HEK293 (cell line): Measurements from ENCODE around the gene ABT1.

ENCODE experiments used
- BCL6B ChIP-seq: fragments of 450-650 bp; formaldehyde crosslinking; IDR thresholded peaks from 2 replicates; pipeline ENCODE4 v1.5.1; 2017; ENCODE audit warnings: missing biosample characterization, missing genetic modification characterization
- ELK4 ChIP-seq: IDR thresholded peaks from 2 replicates; pipeline ENCODE4 v1.6.1; 2011; ENCODE audit warnings: mild to moderate bottlenecking, low read depth, low read length, borderline replicate concordance
- GLI4 ChIP-seq: fragments of 450-650 bp; formaldehyde crosslinking; IDR thresholded peaks from 2 replicates; pipeline ENCODE4 v1.5.1; 2016; ENCODE audit warnings: missing biosample characterization, missing genetic modification characterization
- GLIS2 ChIP-seq: fragments of 450-650 bp; formaldehyde crosslinking; IDR thresholded peaks from 2 replicates; pipeline ENCODE4 v1.5.1; 2016; ENCODE audit warnings: missing biosample characterization, missing genetic modification characterization
- INSM2 ChIP-seq: fragments of 450-650 bp; formaldehyde crosslinking; IDR thresholded peaks from 2 replicates; pipeline ENCODE4 v1.5.1; 2016; ENCODE audit warnings: missing biosample characterization, missing genetic modification characterization
- OVOL3 ChIP-seq: fragments of 450-650 bp; formaldehyde crosslinking; IDR thresholded peaks from 2 replicates; pipeline ENCODE4 v1.5.1; 2016; ENCODE audit warnings: missing biosample characterization, missing genetic modification characterization
- PBX3 ChIP-seq: sonication (generic); formaldehyde crosslinking; IDR thresholded peaks from 2 replicates; pipeline ENCODE4 v1.8.1; 2022; ENCODE audit warnings: mild to moderate bottlenecking, moderate library complexity, missing genetic modification reagents
- PRDM2 ChIP-seq: fragments of 450-650 bp; formaldehyde crosslinking; IDR thresholded peaks from 2 replicates; pipeline ENCODE4 v1.5.1; 2016; ENCODE audit warnings: missing biosample characterization, missing genetic modification characterization, borderline replicate concordance
- PRDM4 ChIP-seq: fragments of 450-650 bp; formaldehyde crosslinking; IDR thresholded peaks from 2 replicates; pipeline ENCODE4 v1.5.1; 2017; ENCODE audit warnings: missing biosample characterization, missing genetic modification characterization
- SETDB1 ChIP-seq: IDR thresholded peaks from one replicate; pipeline ENCODE4 v1.6.1; 2017; ENCODE audit warnings: mild to moderate bottlenecking, low read length, moderate library complexity, mixed read lengths; ENCODE audit not compliant: insufficient read length
- WT1 ChIP-seq: fragments of 450-650 bp; formaldehyde crosslinking; IDR thresholded peaks from 2 replicates; pipeline ENCODE4 v1.5.1; 2016; ENCODE audit warnings: missing biosample characterization, missing genetic modification characterization
- ZEB2 ChIP-seq: fragments of 450-650 bp; formaldehyde crosslinking; IDR thresholded peaks from 2 replicates; pipeline ENCODE4 v1.5.1; 2016; ENCODE audit warnings: missing biosample characterization, missing genetic modification characterization
- ZNF112 ChIP-seq: fragments of 450-650 bp; formaldehyde crosslinking; IDR thresholded peaks from 2 replicates; pipeline ENCODE4 v1.5.0; 2017; ENCODE audit warnings: missing biosample characterization, missing genetic modification characterization
- ZNF121 ChIP-seq: fragments of 450-650 bp; formaldehyde crosslinking; IDR thresholded peaks from 2 replicates; pipeline ENCODE4 v1.5.1; 2016; ENCODE audit warnings: missing biosample characterization, missing genetic modification characterization
- ZNF2 ChIP-seq: fragments of 450-650 bp; formaldehyde crosslinking; IDR thresholded peaks from 2 replicates; pipeline ENCODE4 v1.5.1; 2016; ENCODE audit warnings: missing biosample characterization, missing genetic modification characterization
- ZNF311 ChIP-seq: fragments of 450-650 bp; formaldehyde crosslinking; IDR thresholded peaks from 2 replicates; pipeline ENCODE4 v1.5.1; 2017; ENCODE audit warnings: missing biosample characterization, missing genetic modification characterization, borderline replicate concordance
- ZNF423 ChIP-seq: fragments of 450-650 bp; formaldehyde crosslinking; IDR thresholded peaks from 2 replicates; pipeline ENCODE4 v1.5.1; 2016; ENCODE audit warnings: missing biosample characterization, missing genetic modification characterization
- ZNF549 ChIP-seq: fragments of 450-650 bp; IDR thresholded peaks from 2 replicates; pipeline ENCODE4 v1.5.1; 2018; ENCODE audit warnings: missing biosample characterization, missing genetic modification characterization, mild to moderate bottlenecking, inconsistent platforms, moderate library complexity
- ZNF596 ChIP-seq: fragments of 450-650 bp; IDR thresholded peaks from 2 replicates; pipeline ENCODE4 v1.5.0; 2018; ENCODE audit warnings: missing biosample characterization, mild to moderate bottlenecking, missing genetic modification characterization, moderate library complexity
- ZNF610 ChIP-seq: fragments of 450-650 bp; formaldehyde crosslinking; IDR thresholded peaks from 2 replicates; pipeline ENCODE4 v1.5.1; 2016; ENCODE audit warnings: missing biosample characterization, missing genetic modification characterization, borderline replicate concordance
- ZNF707 ChIP-seq: fragments of 450-650 bp; formaldehyde crosslinking; IDR thresholded peaks from 2 replicates; pipeline ENCODE4 v1.5.1; 2016; ENCODE audit warnings: missing biosample characterization, missing genetic modification characterization
- ZNF777 ChIP-seq: fragments of 450-650 bp; formaldehyde crosslinking; IDR thresholded peaks from 2 replicates; pipeline ENCODE4 v1.5.1; 2017; ENCODE audit warnings: missing biosample characterization, missing genetic modification characterization, borderline replicate concordance
- ZNF791 ChIP-seq: fragments of 450-650 bp; formaldehyde crosslinking; IDR thresholded peaks from 2 replicates; pipeline ENCODE4 v1.5.1; 2016; ENCODE audit warnings: missing biosample characterization, missing genetic modification characterization
- ZSCAN18 ChIP-seq: fragments of 450-650 bp; formaldehyde crosslinking; IDR thresholded peaks from 2 replicates; pipeline ENCODE4 v1.5.1; 2016; ENCODE audit warnings: missing biosample characterization, missing genetic modification characterization

ABT1 gene

GRCh38 chr6:26594730-26595632 is 1.8 kb upstream of the ABT1 start (continued):
- TF ChIP-seq INSM2 (tag by site-specific recombination): peak; percentile 25; the same call in 1 of the 2 replicates
- no peak for TF ChIP-seq BCL6B (tag by site-specific recombination)
- no peak for TF ChIP-seq ZNF791 (tag by site-specific recombination)
- TF ChIP-seq GLI4 (tag by site-specific recombination): no peak
- TF ChIP-seq PRDM4 (tag by site-specific recombination): no peak
- TF ChIP-seq ZNF112 (tag by site-specific recombination): no peak
- no peak for TF ChIP-seq SETDB1
- no peak for TF ChIP-seq ZEB2
- no peak for TF ChIP-seq WT1 (tag by site-specific recombination)
- TF ChIP-seq ZNF423 (tag by site-specific recombination): no peak
- no peak for TF ChIP-seq ZNF311 (tag by site-specific recombination)
- TF ChIP-seq PRDM2 (tag by site-specific recombination): no peak
- no peak for TF ChIP-seq ELK4
- TF ChIP-seq ZNF777 (tag by site-specific recombination): no peak
- no peak for TF ChIP-seq PBX3 (CRISPR knock-in tag)
- TF ChIP-seq ZNF596 (tag by site-specific recombination): no peak
- no peak for TF ChIP-seq ZNF121 (tag by site-specific recombination)
- 0 out of 2 replicates have a peak, but pooled peaks have one; percentile 22 for TF ChIP-seq ZNF2 (tag by site-specific recombination)
- no peak for TF ChIP-seq OVOL3 (tag by site-specific recombination)
- no peak for TF ChIP-seq ZNF707 (tag by site-specific recombination)
- TF ChIP-seq ZNF610 (tag by site-specific recombination): no peak
- TF ChIP-seq ZNF549 (tag by site-specific recombination): no peak
- no peak for TF ChIP-seq GLIS2 (tag by site-specific recombination)
- no peak for TF ChIP-seq ZSCAN18 (tag by site-specific recombination)
